Breast epithelium (tissue), 4 donors: Measurements from ENCODE around the gene GPATCH4. TPM values are rescaled to one million over a fixed set of nuclear protein-coding genes. Genes with fewer than 3 reads are reported as not detected.

Experiments used
- DNase-seq, 2 donors: peaks; one replicate each; pipeline ENCODE4 v3.0.0-alpha.2; 2019; ENCODE audit warnings: low spot score in 2 of 2
- H3K27ac ChIP-seq, 2 donors: fragments of 200-600 bp; sonication (generic) in 1 of 2; one replicate each; pipeline ENCODE4 v1.5.1; 2016 to 2019; ENCODE audit warnings: mild to moderate bottlenecking in 1 of 2
- H3K27me3 ChIP-seq, 2 donors: fragments of 200-600 bp; sonication (generic) in 1 of 2; one replicate each; pipeline versions ENCODE4 v1.5.1 to v1.6.0; 2017 to 2019; ENCODE audit warnings: control low read depth in 1 of 2, mild to moderate bottlenecking in 1 of 2
- H3K36me3 ChIP-seq: fragments of 200-600 bp; one replicate; pipeline ENCODE4 v1.5.1; 2019
- H3K4me1 ChIP-seq, 2 donors: fragments of 200-600 bp; sonication (generic); one replicate each; pipeline ENCODE4 v1.5.1; 2016 to 2019; ENCODE audit warnings: control low read depth in 1 of 2
- H3K4me3 ChIP-seq, 3 donors: fragments of 200-600 bp; sonication (generic); 1 replicate in 2 of 3; 2 replicates in 1 of 3; pipeline ENCODE4 v1.5.1; 2016 to 2019; ENCODE audit warnings: mild to moderate bottlenecking in 3 of 3, moderate library complexity in 2 of 3
- H3K9me3 ChIP-seq, 2 donors: fragments of 200-600 bp; sonication (generic) in 1 of 2; one replicate each; pipeline ENCODE4 v1.5.1; 2016 to 2019; ENCODE audit warnings: control low read depth in 1 of 2
- POLR2A ChIP-seq: fragments of 450-650 bp; IDR thresholded peaks from one replicate; pipeline ENCODE4 v1.6.1; 2016; ENCODE audit warnings: antibody characterized with exemption, mild to moderate bottlenecking, moderate library complexity
- POLR2AphosphoS5 ChIP-seq, 3 donors: sonication (generic); formaldehyde crosslinking; IDR thresholded peaks; one replicate each; pipeline ENCODE4 v1.6.1; 2017; ENCODE audit warnings: antibody characterized with exemption in 3 of 3
- intact Hi-C: fragments of 100-400 bp; cut with DNase I; formaldehyde crosslinking; loops from one replicate; pipeline ENCODE4 v1.15.1; 2023; ENCODE audit warnings: low total_unique reads
- total RNA-seq, 3 donors: library from RNA; depleted of rRNA; stranded (reverse); fragments of >200 nt; gene quantifications; one replicate each; pipeline ENCODE4 v1.1.0, GENCODE V29; 2016
- TF ChIP-seq, protein P1 (sequence below), 3 donors: fragments of 450-650 bp; IDR thresholded peaks; one replicate each; pipeline ENCODE4 v1.5.1; 2016 to 2017; ENCODE audit warnings: antibody characterized with exemption in 3 of 3, mild to moderate bottlenecking in 3 of 3, moderate library complexity in 3 of 3

The GPATCH4 gene
- total RNA-seq, 3 donors from 2014 or later, result 20.2 to 31.1 (median 23.7) TPM

- TF ChIP-seq POLR2AphosphoS5 (IDR thresholded peaks at IDR 0.05), result no peak
- no peak for TF ChIP-seq POLR2A
- TF ChIP-seq, protein P1, sequence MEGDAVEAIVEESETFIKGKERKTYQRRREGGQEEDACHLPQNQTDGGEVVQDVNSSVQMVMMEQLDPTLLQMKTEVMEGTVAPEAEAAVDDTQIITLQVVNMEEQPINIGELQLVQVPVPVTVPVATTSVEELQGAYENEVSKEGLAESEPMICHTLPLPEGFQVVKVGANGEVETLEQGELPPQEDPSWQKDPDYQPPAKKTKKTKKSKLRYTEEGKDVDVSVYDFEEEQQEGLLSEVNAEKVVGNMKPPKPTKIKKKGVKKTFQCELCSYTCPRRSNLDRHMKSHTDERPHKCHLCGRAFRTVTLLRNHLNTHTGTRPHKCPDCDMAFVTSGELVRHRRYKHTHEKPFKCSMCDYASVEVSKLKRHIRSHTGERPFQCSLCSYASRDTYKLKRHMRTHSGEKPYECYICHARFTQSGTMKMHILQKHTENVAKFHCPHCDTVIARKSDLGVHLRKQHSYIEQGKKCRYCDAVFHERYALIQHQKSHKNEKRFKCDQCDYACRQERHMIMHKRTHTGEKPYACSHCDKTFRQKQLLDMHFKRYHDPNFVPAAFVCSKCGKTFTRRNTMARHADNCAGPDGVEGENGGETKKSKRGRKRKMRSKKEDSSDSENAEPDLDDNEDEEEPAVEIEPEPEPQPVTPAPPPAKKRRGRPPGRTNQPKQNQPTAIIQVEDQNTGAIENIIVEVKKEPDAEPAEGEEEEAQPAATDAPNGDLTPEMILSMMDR (IDR thresholded peaks at IDR 0.05), result no peak
- Histone ChIP-seq H3K9me3 (no peaks in the 10 kb centered on the region), H3K27me3 (no peaks in the 10 kb centered on the region), H3K4me1 (no peaks in the 10 kb centered on the region), H3K4me3 (no peak overlapping the region), H3K27ac (no peak overlapping the region), H3K36me3 (no peaks in the 10 kb centered on the region)
- DNase-seq, result no peak
- intact Hi-C loops, result loop anchor here (1.0 kb wide), 1 partner anchor 18 kb away; no protein-coding TSS in a partner anchor
These were observed 35.8 kb downstream of the GPATCH4 start for GRCh38 chr1:156565519-156565918.

- DNase-seq, result no peak
- no peak overlapping the region for H3K4me3 ChIP-seq
- TF ChIP-seq POLR2A, result no peak
- TF ChIP-seq, protein P1 (IDR thresholded peaks at IDR 0.05), result no peak
- TF ChIP-seq POLR2AphosphoS5 (IDR thresholded peaks at IDR 0.05), result no peak
- no peaks in the 10 kb centered on the region for H3K27me3 ChIP-seq
- no peaks in the 10 kb centered on the region for H3K9me3 ChIP-seq
- no peak overlapping the region for H3K27ac ChIP-seq
- intact Hi-C loops, result no loop called here
- no peaks in the 10 kb centered on the region for H3K36me3 ChIP-seq
- no peaks in the 10 kb centered on the region for H3K4me1 ChIP-seq
These were observed 40.6 kb downstream of the GPATCH4 start for GRCh38 chr1:156560585-156561163.

- TF ChIP-seq, protein P1 (IDR thresholded peaks at IDR 0.05), result no peak
- TF ChIP-seq POLR2AphosphoS5 (IDR thresholded peaks at IDR 0.05) (no peak), POLR2A (no peak)
- DNase-seq, result no peak
- no peaks in the 10 kb centered on the region for H3K9me3 ChIP-seq
These were observed 41.4 kb downstream of the GPATCH4 start for GRCh38 chr1:156559797-156560385.

DNA sequence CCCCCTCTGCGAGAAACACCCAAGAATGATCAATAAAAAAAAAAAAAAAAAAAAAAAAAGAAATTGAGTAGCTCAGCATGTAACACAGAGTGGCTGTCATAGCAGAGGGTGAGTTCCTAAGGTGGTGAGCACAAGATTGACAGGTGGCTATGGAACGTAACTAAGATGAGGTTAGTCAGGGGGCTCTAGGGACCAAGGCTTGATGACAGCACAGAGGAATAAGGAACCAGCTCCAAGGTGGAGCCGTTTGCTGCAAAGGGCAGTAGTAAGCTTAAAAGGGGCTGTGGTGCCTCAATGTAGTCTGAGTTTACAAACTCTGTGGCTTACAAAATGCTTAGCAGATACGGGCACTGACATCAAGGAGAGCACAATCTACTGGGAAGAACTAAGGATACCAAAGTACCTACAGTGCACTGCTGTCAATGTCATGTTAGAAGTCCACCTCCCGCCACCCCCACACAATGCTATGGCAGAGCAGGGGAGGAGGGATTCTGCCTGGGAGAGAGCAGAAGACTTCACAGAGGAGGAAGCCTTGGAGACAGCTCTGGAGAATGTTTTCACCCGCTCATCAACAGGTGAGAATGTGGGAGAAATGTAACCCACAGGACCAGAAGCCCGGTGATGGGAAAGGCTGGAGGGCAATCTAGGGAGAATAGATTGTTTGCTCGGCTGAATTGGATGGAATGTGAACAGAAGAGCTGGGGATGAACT, 42.0 kb downstream of the GPATCH4 start:
- intact Hi-C loops, result no loop called here
- no peak overlapping the region for H3K27ac ChIP-seq
- DNase-seq, result no peak

More at GRCh38 chr1:156559797-156560385, 41.4 kb downstream of the GPATCH4 start:
- Histone ChIP-seq H3K36me3 (no peaks in the 10 kb centered on the region), H3K4me3 (no peak overlapping the region), H3K4me1 (no peaks in the 10 kb centered on the region), H3K27ac (no peak overlapping the region), H3K27me3 (no peaks in the 10 kb centered on the region)
- intact Hi-C loops, result no loop called here

More for the DNA sequence above, 42.0 kb downstream of the GPATCH4 start:
- Histone ChIP-seq H3K4me3 (no peak overlapping the region), H3K4me1 (no peaks in the 10 kb centered on the region), H3K9me3 (no peaks in the 10 kb centered on the region), H3K27me3 (no peaks in the 10 kb centered on the region), H3K36me3 (no peaks in the 10 kb centered on the region)
- no peak for TF ChIP-seq POLR2AphosphoS5 (IDR thresholded peaks at IDR 0.05)
- no peak for TF ChIP-seq POLR2A
- TF ChIP-seq, protein P1 (IDR thresholded peaks at IDR 0.05), result no peak
